ENCODE results near the gene EXOSC9.

Gene EXOSC9

DNA sequence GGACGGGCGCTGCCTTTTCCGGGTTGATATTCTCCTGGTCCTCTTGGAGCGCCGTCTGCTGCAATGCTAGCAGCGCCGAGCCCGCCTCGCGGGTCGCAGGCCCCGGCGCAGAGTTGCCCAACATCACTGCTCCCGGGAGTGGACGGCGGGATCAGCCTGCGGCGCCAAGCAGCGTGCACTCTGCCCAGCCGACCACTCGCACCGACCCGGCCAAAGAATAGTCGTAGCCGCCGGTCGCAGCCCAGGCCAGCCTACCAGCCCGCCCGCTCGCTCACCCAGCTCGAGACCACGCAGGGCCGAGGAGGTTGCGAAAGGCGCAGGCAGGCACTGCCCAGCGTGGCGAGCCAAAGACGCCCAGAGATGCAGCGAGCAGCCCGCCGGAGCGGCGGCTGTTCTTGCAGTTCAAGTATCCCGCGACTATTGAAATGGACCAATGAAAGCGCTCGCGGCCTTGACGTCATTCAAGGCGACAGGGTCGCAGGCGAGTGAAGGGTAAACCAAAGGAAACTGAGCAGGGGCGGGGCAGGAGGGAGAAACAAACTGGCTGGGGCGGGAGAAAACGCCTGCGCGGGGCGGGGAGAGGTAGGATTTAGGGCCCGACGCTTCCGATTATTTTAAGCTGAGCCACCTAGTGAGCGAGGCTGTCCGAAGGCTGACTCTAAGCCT, 22.5 kb downstream of the EXOSC9 start, which contains the start of gene CCNA2:
Gene CCNA2, minus strand, starts transcription at position 379 of the 666 bp plus-strand sequence. Its CDS starts 255 bp downstream, at position 124.
- peak; percentile 82 for DNase-seq (ENCODE audit: low read depth, low spot score)

DNA sequence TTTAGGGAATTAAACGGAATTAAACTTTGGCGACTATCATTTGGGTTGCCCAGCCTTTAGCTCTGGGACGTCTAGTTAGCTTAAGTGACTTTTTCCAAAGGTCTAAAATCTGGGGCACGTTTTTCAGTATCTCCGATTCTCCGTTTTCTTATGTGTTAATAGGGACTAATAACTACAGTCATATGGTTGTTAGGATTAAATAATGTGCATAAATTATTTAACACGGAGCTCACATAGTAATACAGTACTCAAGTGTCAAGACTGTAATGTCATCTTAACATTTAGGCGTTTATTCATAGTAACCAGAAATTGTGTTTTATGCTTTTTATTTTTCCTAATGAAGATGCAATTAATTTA, 23.0 kb downstream of the EXOSC9 start:
- DNase-seq (ENCODE audit: low read depth, low spot score) = no peak

DNA sequence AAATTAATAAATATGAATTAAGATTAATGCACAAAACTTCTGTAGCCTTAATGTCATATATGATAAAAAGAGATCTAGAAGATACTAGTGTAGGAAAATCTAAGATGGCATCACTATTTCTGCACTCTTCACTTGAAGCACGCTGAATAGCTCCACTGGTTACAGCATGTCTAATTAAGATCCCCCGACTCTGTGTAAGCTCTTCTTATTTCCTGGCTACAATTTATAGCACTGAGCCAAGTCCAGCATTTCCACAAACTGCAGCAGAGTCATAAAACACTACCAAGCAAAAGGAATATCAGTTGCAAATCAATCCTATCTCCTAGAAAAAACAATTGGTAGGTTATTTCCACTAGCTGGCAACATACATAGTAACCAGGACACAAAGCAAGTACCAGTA, 23.8 kb downstream of the EXOSC9 start:
- DNase-seq (ENCODE audit: low read depth, low spot score) = no peak

DNA sequence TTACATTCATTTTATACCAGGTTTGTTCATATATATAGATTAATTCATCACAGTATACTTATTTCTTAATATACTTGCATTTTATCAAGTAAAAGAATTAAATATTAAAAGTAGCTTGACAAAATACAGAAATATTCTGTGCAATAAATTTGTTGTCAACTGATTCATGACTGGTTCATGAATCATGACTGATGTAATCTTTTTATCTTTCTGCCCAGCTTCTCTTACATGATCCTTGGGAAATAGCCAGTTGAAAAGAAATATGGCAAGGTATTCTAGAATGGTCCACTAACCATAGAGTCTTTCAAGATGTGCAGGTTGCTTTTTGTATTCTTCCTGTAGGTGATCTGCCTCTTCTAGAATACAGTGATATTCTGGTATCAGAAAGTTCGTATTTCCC, 26.7 kb downstream of the EXOSC9 start:
- DNase-seq (ENCODE audit: low read depth, low spot score) = no peak

DNA sequence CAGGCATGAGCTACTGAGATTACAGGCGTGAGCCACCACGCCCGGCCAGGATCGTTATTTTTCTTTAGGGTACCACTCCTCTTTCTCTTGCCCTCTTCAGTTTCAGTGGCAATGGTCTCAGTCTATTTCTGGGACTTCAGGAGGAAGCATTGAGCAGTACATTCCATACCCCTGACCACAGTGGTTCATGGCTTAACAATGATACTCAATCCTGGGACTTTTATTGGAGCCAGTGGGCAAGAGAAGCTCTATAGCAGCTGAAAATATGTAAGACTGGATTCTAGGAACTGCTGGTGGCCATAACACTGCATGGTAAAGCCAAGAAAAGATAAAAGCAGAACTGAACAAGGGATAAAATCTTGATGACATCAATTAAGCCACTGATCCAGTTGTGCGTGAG, 28.4 kb downstream of the EXOSC9 start:
- no peak for DNase-seq (ENCODE audit: low read depth, low spot score)

DNA sequence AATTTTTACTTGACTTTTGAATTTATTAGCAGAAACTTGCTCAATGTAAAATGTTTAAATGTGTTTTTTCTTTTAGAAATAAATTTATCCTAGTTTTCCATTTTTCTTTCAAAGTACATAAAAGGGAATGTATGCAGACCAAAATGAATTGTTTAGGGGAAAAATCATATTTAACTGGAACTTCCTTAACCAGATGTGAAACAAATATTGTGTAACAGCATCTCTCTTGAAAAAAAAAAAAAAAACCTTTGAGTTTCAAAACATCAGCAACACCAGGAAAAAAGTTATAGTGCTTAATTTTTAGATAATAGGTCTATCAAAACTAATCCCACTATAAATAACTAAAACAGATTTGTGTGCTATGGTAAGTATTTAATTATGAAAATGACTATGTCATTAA, 37.0 kb downstream of the EXOSC9 start:
- no peak for DNase-seq (ENCODE audit: low read depth, low spot score)

DNA sequence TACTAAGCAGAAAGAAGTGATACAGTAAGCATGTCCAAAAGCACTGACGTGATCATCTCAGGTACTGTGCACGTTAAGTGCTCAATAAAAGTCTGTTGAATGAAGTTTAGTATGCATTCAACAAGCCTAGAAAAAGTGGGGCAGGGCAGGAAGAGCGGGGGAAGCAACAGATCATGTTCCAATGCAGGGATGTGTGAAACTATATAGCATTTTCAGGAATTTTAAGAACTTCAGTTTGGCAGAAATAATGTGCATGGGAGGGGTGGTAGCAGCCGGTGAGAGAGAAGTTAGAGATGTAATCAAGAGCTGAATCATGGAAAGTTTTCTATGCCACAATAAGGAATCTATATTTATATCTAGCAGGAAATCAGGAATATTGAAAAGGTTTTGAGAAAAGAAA, 41.7 kb downstream of the EXOSC9 start:
- DNase-seq (ENCODE audit: low read depth, low spot score) = no peak

DNA sequence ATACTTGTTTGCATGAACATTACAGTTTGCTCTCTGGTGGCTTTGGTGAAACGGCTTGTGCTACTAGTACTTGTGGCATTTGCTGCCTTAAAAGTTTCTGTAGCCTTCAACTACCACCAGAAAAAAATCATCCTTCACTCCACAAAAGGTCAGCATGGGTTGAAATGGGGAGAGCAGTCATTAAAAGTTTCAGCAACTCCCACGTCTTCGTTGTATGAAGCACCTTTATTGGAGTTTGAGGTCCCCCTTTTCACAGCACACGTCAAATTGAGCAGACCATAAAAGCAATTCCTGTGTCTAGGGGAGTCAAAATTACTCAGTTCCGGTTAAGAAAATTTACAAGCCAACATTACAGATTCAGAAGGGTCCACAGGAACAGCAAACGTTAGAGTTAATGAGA, 45.5 kb downstream of the EXOSC9 start:
- no peak for DNase-seq (ENCODE audit: low read depth, low spot score)

DNA sequence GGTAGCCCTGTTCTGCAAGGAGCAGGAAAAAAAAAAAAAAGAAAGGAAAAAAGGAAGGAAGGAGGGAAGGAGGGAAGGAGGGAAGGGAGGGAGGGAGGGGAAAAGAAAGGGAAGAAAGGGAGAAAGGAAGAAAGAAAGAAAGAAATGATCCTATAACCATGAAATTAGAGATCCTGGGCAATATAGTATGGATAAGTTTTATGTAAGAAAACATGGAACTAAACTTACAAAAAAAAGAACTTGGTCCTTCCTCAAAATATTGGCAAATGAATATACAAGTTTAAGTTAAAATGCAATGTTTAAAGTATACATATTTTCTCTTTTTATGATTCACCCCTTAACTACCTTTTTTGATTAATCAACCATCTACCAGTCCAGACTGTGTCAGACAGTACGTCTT, 50.2 kb downstream of the EXOSC9 start:
- DNase-seq (ENCODE audit: low read depth, low spot score) = no peak

DNA sequence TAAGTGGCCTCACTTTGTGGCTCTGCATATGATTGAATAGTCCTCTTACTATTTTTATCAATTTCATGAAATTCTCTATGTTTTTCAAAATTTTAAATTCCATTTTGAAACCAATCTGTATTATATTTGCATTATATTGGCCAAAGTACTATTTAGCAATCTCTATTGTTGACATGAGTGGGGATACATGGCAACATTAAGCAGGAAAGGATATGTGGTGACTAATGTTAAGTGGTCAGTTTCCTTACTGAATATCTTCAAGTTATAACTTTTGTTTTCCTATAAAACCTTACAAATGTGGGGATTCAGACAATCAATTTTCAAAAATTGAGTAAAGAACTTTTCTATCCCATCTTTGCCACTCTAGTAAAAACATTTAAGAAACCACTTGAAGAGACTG, 59.0 kb downstream of the EXOSC9 start:
- no peak for DNase-seq (ENCODE audit: low read depth, low spot score)

DNA sequence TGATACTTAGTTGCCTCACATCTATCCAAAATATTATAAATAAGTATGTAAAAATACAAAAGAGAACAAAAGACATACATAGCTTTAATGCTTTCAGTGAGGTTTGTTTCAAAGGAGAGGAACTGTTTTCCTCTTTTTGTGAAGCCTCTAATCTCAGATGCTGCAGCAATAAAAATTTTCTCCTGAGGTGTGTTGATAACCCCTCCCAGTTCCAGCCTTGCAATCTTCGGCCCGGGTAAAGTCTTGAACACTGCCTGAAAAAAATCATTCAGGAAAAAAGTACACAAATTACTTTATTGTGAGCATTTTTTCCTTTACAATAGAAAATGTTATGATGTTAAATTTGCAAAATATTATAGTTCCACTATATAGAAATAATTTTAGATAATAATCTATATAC, 60.3 kb downstream of the EXOSC9 start:
- DNase-seq (ENCODE audit: low read depth, low spot score) = no peak

DNA sequence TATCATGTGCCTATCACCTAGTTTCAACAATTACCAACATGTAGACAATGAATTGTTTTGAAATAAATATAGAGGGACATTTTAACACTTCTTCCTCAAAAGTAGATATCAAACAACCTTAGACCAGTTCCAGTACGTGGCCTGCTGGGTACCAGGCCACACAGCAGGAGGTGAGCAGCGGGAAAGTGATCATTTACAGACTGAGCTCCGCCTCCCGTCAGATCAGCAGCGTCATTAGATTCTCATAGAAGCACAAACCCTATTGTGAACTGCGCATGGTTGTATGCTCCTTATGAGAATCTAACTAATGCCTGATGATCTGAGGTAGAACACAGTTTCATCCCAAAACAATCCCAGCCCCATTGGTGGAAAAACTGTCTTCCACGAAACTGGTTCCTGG, 62.7 kb downstream of the EXOSC9 start:
- DNase-seq (ENCODE audit: low read depth, low spot score) = peak; percentile 1
